GM21515 (cell line): ENCODE data around the gene SLC35B2.

Source experiments
- ATAC-seq: cut with Tn5 transposase; IDR thresholded peaks from one replicate; pipeline ENCODE4 v1.9.1; 2021; ENCODE audit not compliant: unreplicated experiment

SLC35B2 gene

DNA sequence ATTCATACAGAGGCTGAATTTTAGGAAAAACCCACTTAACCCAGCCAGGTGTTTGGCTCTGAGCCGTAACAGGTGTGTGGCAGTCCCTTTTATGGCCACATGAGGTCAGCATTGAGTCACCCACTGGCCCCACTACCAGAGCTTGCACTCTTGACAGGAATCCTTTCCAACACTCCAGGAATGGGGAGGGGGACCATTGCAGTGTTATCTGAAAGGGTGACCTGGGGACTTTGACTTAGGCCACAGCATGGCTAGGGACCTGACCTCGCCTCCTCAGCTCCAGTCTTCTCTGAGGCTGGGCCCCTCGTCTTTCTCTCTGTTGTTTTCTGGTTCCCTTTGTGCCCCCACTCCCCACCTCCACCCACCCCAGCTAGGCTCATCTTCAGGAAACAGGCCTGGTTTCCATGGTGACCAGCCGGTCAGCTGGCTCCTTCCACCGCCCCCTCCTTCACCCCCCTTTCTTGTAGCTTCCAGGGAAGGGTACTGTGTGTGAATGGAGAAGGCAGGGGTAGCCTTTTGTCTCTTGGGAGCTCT is 10.8 kb upstream of the SLC35B2 start:
- no peak for ATAC-seq

DNA sequence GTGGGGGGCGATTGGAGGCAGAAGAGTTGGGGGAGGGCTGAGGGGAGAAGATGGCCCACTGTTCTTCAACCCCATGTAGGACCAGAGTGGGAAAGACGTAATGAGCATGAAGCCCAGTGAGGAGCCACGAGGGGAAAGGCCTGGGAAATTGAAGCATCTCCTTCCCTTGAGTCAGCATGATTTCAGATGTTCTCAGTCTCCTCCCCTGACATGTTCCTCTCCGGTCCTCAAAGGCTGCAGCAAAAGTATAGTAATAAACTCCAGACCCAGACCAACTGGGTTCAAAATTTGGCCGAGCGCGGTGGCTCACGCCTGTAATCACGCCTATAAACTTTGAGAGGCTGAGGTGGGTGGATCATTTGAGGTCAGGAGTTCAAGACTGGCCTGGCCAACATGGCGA is 9.9 kb upstream of the SLC35B2 start:
- no peak for ATAC-seq

GRCh38 chr6:44266347-44266746 is 9.0 kb upstream of the SLC35B2 start:
- peak; percentile 33 for ATAC-seq

DNA sequence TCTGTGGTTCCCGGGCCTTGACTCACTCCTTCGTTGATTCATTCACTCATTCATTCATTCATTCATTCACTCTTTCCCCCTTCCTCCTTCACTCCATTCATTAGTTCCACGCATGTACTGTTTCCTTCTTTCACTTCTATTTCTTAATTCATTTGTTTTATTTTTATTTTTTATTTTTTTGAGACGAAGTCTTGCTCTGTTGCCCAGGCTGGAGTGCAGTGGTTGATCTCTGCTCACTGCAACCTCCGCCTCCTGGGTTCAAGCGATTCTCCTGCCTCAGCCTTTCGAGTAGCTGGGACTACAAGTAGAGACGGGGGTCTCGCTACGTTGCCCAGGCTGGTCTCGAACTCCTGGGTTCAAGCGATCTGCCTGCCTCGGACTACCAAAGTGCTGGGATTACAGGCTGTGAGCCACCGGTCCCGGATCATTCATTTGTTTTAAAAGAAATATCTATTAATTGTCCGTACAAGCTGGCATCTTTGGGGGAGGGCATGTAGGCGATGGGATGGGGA is 8.4 kb upstream of the SLC35B2 start:
- ATAC-seq: no peak

DNA sequence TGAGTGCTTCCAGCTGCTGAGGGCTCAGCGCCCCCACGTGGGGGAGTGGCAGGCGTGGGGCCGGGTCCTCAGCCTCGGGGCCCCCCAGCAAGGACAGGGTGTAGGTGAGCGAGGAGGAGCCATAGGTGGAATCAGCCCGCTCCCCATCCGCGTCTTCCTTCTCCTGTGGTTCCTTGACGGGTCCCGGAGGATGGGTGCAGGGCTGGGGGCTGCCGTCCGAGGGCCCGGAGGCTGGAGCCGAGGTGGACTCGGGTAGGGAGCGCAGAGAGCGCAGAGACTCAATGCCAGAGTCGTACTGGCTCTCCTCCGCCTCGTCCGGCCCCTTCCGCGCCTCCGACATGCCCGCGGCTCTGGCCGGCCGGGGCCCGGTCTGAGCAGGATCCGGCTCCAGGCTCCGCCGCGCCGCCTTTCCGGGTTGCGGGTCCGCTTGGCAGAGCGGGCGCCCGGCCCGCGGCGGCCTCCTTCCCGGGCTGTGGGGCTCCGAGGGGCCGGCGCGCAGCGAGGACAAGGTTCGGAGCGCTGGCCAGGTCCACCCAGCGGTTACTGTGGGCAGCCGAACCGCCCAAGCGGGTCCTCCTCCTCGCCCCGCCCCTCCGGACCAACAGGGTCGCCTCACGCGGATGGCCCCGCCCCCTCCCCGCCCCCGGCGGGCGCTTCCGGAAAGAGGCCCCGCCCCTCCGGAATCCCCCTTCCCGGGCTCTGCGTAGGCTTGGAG is 7.8 kb upstream of the SLC35B2 start, which contains the start of gene NFKBIE:
TSS of gene NFKBIE (minus strand) at position 545 of the 715 bp plus-strand sequence. CDS start at position 340, 205 bp downstream.
- peak; percentile 32 for ATAC-seq

DNA sequence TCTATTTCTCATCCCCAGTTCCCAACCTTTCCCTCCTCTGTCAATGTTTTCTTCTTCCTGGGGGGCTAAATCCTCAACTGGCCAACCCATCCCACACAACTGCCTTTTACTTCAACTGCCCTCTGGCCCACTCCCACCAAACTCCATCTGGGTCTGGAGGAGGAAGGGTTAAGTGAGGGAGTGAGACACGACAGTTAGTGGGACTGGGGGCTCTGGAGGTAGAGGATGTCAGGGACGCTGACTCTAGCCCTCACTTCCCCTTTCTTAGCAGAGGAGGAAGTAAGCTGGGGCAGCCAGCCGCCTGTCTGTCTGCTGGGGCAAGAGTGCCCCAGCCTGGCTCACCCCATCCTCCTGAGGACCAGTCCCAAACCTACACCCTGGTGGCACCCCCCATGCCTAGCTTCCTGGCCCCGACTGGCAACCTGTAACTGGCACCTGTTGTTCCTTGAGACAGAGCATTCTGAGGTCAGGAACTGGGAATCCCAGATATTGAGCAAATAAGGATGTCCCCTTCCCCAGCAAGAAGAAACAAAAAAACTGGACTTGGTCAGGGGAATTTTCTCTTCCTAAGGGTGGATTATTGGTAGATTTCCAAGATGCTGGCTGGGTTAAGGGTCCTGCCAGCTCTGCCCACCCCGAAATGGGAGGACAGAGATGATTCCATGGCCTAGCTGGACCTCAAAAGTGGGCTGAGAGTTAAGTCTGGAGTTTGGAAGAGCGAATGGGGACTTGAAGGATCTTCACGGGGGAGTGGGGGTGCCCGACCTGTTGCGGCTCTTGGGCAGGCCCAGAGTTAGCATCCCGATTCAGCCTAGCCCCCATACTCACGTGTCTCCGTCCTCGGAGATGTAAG is 7.1 kb upstream of the SLC35B2 start:
- peak; percentile 32 for ATAC-seq

- ATAC-seq: no peak
Measured at GRCh38 chr6:44263354-44264100, 6.2 kb upstream of the SLC35B2 start.

DNA sequence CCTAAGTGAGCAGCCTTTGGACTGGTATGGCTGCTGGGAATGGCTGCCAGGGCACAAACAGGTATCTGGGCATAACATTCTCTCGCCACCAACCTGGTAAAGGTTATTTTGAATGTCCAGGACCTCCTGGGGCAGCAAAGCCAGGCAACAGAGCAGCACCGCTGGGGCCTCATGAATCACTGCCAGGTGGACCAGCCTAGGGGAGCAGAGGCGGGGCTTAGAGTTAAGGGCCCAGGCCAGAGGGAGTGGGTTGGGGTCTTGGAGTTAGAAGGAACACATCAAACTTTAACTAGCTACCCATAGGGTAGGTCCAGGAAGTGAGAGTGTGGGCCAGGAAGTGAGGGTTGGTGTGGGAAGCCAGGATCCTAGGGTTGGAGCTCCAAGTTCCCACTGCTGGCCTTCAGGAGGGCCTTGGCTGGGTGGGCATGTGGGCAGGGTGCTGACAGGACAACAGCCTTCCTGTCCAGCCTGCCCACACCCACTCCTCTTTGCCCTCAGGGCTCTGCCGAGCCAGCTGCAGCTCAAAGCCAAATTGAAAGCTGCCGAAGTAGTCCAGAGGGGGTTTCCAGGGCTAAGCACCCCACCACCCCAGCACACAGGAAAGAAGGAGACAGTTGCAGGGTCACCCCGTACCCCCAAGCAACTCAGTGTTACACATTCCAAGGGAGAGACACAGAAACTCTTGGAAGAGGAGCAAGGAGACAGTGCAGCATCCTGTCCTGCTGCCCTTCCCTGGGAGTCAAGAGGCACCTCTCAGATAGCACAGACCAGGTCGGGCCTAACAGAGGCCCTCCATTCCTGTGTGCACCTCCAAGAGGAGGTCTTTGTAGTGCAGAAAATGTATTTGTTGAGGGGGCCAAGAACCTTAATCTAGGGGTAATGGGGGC is 5.4 kb upstream of the SLC35B2 start:
- no peak for ATAC-seq

- ATAC-seq: no peak
Measured at GRCh38 chr6:44261581-44261980, 4.3 kb upstream of the SLC35B2 start.

DNA sequence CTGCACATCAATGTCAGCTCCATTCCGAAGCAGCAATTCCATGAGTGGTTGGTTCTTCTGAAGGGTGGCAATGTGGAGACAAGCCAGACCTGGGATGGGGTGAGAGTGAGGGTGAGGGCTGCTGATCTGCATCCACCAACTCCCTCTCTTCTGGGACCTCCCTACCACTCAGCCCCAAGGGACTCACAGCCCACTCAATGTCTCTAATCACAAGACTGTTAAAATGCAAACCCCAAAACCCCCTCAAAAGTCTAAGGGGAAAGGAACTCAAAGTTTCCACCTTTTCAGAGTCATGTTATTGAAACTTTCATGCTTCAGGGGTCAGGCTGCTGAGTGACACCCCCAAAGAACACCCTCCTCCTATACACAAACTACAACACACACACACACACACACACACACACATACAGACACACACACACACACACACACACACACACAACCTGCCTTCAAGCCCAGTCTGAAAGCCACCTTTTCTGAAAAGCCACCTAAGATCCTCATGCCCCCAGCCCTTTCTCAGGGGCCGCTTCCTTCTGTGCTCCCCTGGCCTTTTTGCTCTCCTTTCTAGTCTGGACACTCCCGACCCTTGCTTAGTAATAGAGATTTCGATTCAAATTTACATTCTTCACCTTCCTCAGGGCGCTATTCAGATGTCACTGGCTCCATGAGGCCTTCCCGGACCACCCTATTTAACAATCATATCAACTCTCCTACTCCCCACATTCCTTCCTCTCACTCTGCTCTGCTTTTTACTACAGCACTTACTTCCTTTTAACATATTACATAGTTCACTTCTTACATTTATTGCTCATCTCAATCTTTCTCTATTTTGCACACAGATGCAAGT is 3.3 kb upstream of the SLC35B2 start:
- no peak for ATAC-seq

DNA sequence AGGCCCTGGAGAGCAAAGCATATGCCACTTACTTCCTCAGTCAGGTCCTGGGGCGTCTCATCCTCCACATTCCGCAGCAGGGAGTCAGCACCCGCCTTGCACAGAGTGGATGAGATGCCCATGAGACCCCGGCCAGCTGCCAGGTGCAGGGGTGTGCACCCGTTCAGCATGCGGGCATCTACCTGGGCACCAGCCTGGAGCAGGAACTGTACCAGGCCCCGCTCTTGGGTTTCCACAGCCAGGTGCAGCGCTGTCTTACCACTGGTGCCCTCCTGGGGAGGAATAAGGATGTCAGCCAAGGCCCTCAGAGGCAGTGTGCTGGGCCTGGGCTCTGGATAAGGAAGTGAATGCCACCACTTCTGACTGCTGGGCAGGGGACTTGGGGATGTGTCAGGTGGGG is 2.7 kb upstream of the SLC35B2 start:
- no peak for ATAC-seq

DNA sequence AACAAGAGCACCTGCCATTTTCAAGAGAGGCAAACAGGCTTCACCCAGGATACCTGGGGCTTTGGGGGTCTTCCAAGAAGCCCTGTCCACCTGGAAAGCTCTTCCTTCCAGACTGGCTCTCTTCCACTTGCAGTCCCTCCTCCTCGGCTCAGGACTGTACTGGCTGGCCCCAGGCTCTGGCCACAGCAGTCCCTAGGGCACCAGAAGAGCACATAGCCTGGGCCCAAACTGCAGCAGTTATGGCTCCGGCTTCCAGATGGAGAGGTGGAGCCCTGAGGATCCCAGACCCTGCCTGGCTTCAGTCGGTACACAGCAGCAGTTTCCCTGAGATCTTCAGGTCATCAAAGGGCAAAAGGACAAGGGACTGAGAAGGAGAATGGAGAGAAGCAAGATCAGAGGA is 1.6 kb upstream of the SLC35B2 start:
- ATAC-seq: no peak

DNA sequence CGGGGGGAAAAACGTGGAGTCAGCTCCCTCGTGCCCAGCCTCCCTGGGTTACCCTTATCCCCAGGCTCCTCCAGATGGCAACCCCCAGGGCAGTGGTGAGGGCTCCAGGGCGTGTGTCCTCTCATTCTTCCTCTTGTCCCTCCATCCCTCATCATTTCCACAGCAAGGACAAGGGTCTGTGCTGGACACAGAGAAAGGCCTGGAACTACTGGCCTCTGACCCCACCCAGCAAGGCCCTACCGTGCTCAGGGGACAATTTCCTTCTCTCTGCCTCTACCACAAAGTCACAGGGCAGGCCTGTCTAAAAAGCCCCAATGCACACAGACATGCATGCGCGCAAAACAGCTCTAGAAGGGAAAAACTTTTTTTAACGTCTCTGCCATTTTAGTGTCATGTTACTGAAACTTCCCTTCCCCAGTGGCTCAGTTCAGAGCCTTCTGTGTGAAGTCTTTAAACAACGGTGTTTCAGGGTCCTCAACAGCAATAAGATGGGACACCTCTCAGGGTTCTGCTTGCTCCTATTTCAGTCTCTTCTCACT is 1.1 kb upstream of the SLC35B2 start:
- ATAC-seq: no peak

- ATAC-seq: peak; percentile 2
Measured at GRCh38 chr6:44257753-44258324, 511 bp upstream of the SLC35B2 start.

- ATAC-seq: no peak
Measured at GRCh38 chr6:44256775-44257024, 628 bp downstream of the SLC35B2 start.

DNA sequence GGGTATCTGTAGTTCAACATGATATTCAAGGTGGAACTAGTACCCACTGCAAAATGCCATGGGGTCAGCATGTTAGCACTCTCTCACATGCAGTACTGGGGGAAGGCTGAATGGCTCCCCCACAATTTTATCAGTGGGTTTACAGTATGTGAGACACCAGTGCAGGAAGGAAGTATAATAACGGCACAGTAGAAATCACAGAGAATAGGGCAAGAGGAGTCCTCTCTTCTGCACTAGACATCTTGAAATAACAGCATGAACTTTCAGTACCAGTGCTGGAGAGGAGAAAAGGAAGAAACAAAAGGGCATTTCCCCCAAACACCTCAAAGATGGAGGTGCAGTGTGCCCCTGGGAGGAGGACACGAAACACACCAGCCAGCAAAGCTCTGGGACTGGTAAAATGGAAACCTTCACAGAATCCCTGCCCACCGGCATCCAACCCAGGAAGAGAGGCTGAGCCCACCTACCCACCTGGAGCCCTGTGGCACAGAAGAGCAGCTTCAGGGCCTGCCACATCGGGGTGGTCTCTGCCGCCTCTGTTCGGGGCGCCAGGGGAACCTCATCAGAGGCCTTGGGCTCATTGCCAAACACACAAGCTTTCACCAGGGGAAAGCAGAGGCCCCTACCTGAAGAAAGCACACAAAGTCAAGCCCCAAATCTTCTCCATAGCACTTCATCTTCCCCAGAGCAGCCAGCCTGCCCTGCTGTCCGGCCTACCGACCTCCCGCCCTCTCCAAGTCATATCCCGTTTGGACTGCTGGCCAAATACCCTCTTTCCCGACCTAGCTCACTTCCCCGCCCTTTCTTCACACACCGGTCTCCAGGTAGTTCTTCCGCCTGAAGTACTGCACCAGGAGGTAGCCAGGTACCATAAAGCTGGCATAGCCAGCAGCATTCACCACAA is 1.2 kb downstream of the SLC35B2 start:
- ATAC-seq: no peak

DNA sequence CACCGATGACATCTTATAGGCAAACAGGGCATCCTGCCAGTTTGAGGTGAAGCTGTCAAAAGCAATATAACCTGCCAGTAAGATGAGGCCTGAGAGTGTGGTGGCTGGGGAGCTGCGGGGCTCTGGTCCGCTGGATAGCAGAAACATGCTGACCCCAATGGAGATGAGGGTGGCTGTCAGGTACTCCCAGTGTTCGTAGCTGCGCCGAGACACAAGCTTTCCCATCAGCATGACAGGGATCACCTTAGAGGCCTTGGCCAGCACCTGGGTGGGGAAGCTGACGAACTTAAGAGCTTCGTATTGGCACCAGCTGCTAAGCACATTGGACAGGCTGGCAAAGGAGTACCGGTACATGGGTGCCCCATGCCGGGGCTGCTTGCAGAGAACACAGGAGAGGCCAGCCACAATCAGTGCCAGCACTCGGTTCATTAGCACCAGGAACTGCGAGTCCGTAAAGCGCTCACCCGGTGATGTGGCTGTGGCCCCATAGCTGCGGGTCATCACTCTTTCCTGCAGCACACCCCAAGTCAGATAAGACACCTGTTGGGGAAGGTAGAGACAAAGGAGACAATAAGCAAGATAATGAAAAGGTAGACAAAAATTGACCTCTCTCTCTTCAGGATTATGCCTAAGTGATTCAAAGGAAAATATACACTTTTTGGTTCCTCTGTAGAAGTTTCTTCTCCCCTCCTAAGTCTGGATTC is 2.1 kb downstream of the SLC35B2 start:
- ATAC-seq: no peak
